Prostate gland (tissue), 2 donors: ENCODE results near the gene BAIAP3. TPM values are rescaled to one million over a fixed set of nuclear protein-coding genes. Genes with fewer than 3 reads are reported as not detected.
A peak's percentile ranks its signal among the peaks of the same experiment; 100 is the strongest.

Experiments
- DNase-seq: peaks from one replicate; pipeline ENCODE4 v3.0.0-alpha.2; 2019; ENCODE audit warnings: low spot score
- H3K27ac ChIP-seq, 2 donors: fragments of 200-600 bp; sonication (generic); 2 replicates each; pipeline ENCODE4 v1.5.1; 2017 to 2019
- H3K27me3 ChIP-seq: fragments of 200-600 bp; sonication (generic); replicated peaks from 2 replicates; pipeline ENCODE4 v1.5.1; 2019; ENCODE audit not compliant: insufficient read depth
- H3K36me3 ChIP-seq, 2 donors: fragments of 200-600 bp; sonication (generic); 1 replicate in 1 of 2; 2 replicates in 1 of 2; pipeline versions ENCODE4 v1.5.1 to v1.8.1; 2017 to 2019
- H3K4me1 ChIP-seq: fragments of 200-600 bp; sonication (generic); replicated peaks from 2 replicates; pipeline ENCODE4 v1.5.1; 2019
- H3K4me3 ChIP-seq, 2 donors: fragments of 200-600 bp; sonication (generic); 2 replicates each; pipeline ENCODE4 v1.5.1; 2017 to 2019
- H3K9me3 ChIP-seq: fragments of 200-600 bp; sonication (generic); 2 replicates; pipeline ENCODE4 v1.5.1; 2017
- CTCF ChIP-seq, 4 experiments: fragments of 200-600 bp in 2 of 4; fragments of 450-650 bp in 2 of 4; sonication (generic) in 2 of 4; IDR thresholded peaks; 1 replicate in 3 of 4; 2 replicates in 1 of 4; pipeline ENCODE4 v1.5.1; 2016 to 2019; ENCODE audit warnings: antibody characterized with exemption in 4 of 4, mild to moderate bottlenecking in 2 of 4, moderate library complexity in 2 of 4
- POLR2A ChIP-seq: fragments of 450-650 bp; IDR thresholded peaks from one replicate; pipeline ENCODE4 v1.6.1; 2016; ENCODE audit warnings: antibody characterized with exemption, mild to moderate bottlenecking
- POLR2AphosphoS5 ChIP-seq: sonication (generic); formaldehyde crosslinking; IDR thresholded peaks from one replicate; pipeline ENCODE4 v1.6.1; 2017; ENCODE audit warnings: antibody characterized with exemption
- WGBS: methylation state at CpG from one replicate; pipeline ENCODE4 v1.1.5; 2018; 5-methylcytosine and 5-hydroxymethylcytosine counted together
- intact Hi-C: fragments of 100-400 bp; cut with DNase I; formaldehyde crosslinking; loops from one replicate; pipeline ENCODE4 v1.14.2; 2022
- total RNA-seq, 2 donors: library from RNA; depleted of rRNA; stranded (reverse); fragments of >200 nt; gene quantifications; one replicate each; pipeline ENCODE4 v1.1.0, GENCODE V29; 2016

BAIAP3 gene
- total RNA-seq, 2 donors from 2014 or later = 12.1 to 41.6 TPM

- H3K36me3 ChIP-seq = peaks cover 3 to 5% of the 10 kb centered on the region in 2 donors
- DNase-seq = no peak
- H3K27ac ChIP-seq = peak overlapping the region; percentile 95 to 96
- H3K9me3 ChIP-seq = no peaks in the 10 kb centered on the region
- TF ChIP-seq POLR2AphosphoS5 (no peak), POLR2A (no peak), CTCF (IDR thresholded peaks at IDR 0.05) (no peak)
- H3K4me3 ChIP-seq = peak overlapping the region; percentile 68 to 75
- intact Hi-C loops = loop anchor here (5.0 to 10.0 kb wide), 2 partner anchors 55 to 112 kb away; partner anchors contain the start of gene UQCC4
- no peaks in the 10 kb centered on the region for H3K27me3 ChIP-seq
- WGBS = under 1% methylated on average over 45 of the region's 77 CpGs
- peaks cover 19% of the 10 kb centered on the region for H3K4me1 ChIP-seq
Measured at GRCh38 chr16:1309888-1310831, 23.3 kb upstream of the BAIAP3 start.

DNA sequence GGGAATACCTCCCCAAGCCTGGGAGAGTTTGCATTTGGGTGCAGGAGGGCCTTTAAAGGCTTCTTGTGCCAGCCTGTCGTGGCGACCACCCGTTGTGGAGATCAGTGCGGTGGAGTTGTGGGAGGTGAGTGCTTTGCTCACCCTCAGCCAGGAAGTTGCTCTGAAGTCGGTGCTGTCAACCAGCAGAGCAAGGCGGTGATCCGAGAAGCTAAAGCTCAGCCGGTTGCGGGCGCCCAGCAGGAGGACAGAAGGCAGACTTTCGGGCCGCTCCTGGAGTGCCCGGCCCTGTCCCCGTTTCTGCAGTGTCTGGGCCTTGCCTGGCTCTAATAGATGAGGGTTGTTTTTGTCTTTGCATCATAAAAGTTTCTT lies 22.6 kb upstream of the BAIAP3 start:
- DNase-seq = no peak
- no peak for TF ChIP-seq CTCF (IDR thresholded peaks at IDR 0.05)
- no peak for TF ChIP-seq POLR2AphosphoS5
- TF ChIP-seq POLR2A = no peak
- Histone ChIP-seq H3K9me3 (no peaks in the 10 kb centered on the region), H3K4me3 (peak overlapping the region; percentile 68 to 75), H3K27ac (peak overlapping the region in 1 of 2 donors; percentile 95), H3K27me3 (no peaks in the 10 kb centered on the region), H3K36me3 (peaks cover 9 to 11% of the 10 kb centered on the region in 2 donors), H3K4me1 (peaks cover 19% of the 10 kb centered on the region)
- under 1% methylated on average over 14 of the region's 14 CpGs for WGBS
- intact Hi-C loops = no loop called here

DNA sequence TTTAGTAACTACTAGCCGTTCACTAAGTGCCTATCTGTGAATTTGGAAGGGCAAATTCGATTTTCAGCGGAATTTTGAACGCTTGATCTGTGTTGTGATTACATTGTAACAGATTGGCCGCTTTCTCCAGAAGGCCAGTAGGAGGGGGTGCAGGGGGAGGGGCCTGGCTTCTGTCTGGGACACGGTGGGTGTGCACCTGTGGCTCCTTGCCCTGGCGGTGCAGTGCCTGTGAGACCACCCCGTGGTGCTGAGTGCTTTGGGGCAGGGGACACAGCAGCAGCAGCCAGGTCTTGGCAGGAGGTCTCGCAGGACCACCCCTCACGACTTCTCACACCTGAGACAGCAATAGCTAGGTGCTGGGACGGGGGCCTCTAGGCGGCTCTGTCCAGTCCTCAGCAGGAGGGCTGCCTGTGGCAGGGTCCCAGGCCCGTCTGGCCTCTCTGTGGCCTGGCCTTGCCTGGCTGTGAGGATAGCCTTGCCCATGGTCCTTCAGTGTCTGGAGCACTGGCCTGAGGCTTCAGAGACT lies 22.2 kb upstream of the BAIAP3 start:
- Histone ChIP-seq H3K27ac (peak overlapping the region; percentile 2 to 22), H3K9me3 (no peaks in the 10 kb centered on the region), H3K27me3 (no peaks in the 10 kb centered on the region), H3K4me3 (peak overlapping the region; percentile 68 to 75), H3K4me1 (peaks cover 19% of the 10 kb centered on the region), H3K36me3 (peaks cover 13 to 16% of the 10 kb centered on the region in 2 donors)
- intact Hi-C loops = no loop called here
- DNase-seq = no peak
- TF ChIP-seq CTCF (IDR thresholded peaks at IDR 0.05) (no peak), POLR2A (no peak), POLR2AphosphoS5 (no peak)
- 7% methylated on average over 9 of the region's 13 CpGs for WGBS

- Histone ChIP-seq H3K9me3 (no peaks in the 10 kb centered on the region), H3K27me3 (no peaks in the 10 kb centered on the region), H3K4me3 (peak overlapping the region; percentile 68 to 75), H3K4me1 (peaks cover 19% of the 10 kb centered on the region), H3K36me3 (peaks cover 13 to 19% of the 10 kb centered on the region in 2 donors), H3K27ac (peak overlapping the region; percentile 2 to 22)
- WGBS = 19% methylated on average over 35 of the region's 35 CpGs
- no peak for TF ChIP-seq POLR2A
- no peak for TF ChIP-seq CTCF (IDR thresholded peaks at IDR 0.05)
- TF ChIP-seq POLR2AphosphoS5 = no peak
- intact Hi-C loops = no loop called here
- no peak for DNase-seq
Measured at GRCh38 chr16:1311738-1312466, 21.5 kb upstream of the BAIAP3 start.
